GM21529 (cell line): Measurements from ENCODE around the gene SULT1C2.
"Not testable (repeated sequence)": the region's sequence is repeated elsewhere in the genome, so short reads cannot be mapped to it uniquely, and the experiment has no call there.

Experiments used
- ATAC-seq: cut with Tn5 transposase; IDR thresholded peaks from one replicate; pipeline ENCODE4 v1.9.1; 2021; ENCODE audit not compliant: unreplicated experiment

Gene SULT1C2

GRCh38 chr2:108288534-108289106, at the start of gene SULT1C2:
Gene SULT1C2, plus strand, starts transcription at chr2:108288895. Its CDS starts 4,773 bp downstream, at chr2:108293668.
- no peak for ATAC-seq

DNA sequence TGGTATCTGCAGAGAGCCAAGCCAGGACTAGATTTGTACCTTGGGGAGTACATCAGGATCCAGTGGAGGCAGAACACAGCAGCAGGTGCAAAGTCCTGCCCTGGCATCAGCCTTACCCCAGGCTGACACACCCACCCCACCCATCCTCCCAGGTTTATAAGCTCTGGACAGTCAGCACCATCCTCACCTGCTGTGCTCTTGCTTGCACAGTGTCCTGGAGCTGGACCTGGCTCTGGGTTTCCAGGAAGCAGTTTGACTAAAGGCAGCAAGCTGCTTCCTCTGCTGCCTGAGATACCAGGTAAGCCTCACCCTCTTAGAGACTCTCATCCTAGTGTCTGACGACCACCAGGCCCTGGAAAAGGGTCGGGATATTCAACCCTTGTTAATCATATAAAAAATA, 48.9 kb upstream of the SULT1C2 start, which contains the start of gene SULT1C3:
SULT1C3 (plus strand) TSS at position 183 of the 400 bp plus-strand sequence. CDS start 7,227 bp downstream, outside the sequence.
- ATAC-seq, result no peak

GRCh38 chr2:108240966-108241365, 47.7 kb upstream of the SULT1C2 start:
- no peak for ATAC-seq

GRCh38 chr2:108243566-108243965, 45.1 kb upstream of the SULT1C2 start:
- ATAC-seq, result no peak

- no peak for ATAC-seq
Measured at GRCh38 chr2:108244667-108245414, 43.9 kb upstream of the SULT1C2 start.

DNA sequence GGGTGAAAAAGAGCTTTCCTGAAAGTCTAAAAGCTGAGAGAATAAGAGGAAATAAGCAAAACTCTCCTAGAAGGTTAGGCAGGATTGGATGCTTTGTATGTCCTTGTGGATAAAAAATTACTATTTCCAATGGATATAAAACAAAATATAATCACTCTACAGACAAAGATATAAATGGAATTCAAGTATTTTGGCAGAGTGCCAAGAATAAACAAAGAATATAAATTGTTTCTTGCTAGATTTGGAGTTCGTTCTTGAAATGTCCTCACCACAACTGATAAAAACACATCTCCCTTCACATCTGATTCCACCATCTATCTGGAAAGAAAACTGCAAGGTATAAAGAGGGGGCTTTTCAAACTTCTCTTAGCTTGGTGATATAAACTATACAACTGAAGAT, 35.6 kb upstream of the SULT1C2 start:
- no peak for ATAC-seq

DNA sequence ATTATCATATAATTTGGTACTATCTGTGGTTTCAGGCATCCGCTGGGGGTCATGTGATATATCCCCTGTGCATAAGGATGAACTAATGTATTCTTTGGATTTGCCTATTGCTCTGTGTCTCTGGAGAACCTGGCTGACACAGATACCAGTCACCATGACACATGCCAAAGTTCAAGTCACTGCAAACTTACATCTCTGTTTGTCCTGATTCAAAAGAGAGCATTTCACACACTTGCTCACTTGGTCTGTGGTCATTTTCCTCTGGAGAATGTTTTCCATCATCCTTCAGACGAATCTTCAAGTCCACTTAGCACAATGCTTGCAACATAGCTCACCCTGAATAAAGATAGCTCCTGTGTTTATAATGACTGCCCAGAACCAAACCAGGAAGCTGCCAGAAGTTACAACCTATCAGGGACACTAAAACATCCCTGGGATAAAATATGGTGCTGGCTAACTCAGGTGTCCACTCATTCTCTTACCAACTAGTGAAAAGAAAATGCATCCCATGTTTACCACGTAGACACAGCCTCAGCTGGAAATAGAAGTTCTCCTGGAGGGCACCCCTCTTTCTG, 30.9 kb upstream of the SULT1C2 start:
- no peak for ATAC-seq

DNA sequence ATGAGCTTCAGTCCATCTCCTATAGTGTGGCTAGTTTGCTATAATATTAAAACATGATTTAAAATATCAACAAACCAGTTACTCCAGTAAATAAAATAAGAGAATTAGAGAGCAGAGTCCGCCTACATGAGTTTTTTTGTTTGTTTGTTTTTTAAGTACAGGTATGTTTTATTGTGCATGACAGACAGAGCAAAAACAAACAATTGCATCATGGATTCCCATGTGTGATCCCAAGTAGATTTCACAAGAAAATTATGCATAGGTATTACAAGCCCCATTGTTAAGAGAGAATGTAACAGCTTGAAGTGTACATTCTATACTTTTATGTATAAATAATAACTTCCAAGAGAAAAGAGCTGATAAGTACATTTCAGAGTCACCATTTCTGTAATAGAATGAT, 27.9 kb upstream of the SULT1C2 start:
- ATAC-seq, result no peak

GRCh38 chr2:108262036-108262435, 26.7 kb upstream of the SULT1C2 start:
- ATAC-seq, result no peak

DNA sequence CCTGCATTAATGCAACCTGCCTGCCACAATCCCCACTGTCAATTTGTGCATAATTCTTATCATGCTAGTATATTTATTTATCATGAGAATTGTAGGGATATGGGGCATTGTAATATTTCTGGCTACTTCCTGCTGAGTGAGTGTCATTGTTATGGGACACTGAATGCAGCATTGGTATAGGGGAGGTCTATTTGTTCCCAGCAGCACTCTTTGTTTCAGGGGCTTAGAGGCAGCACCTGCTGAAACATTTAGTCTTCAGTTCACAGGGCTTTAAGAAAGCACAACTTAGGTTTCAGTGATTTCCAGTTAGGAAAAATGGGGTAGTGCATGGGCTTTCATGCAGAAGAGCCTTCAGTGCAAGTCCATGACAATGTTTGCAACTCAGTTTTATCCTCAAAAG, 25.3 kb upstream of the SULT1C2 start:
- no peak for ATAC-seq

DNA sequence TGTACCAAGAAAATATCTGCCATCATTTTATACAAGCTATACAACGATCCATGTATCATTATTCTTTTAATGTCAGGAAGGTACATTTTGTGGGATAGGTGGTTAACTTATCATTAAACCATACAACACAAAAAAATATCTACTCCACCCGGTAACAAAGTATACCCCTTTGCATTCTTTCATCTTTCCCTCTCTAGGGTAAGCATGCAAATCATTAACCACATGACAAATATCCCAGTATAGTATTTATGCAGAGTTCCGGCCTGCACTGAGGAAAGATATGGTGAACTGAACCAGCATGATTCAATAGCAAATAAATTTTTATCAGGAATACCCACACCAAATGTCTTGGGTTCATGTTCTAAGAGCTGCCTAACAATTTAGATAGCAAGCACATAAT, 22.5 kb upstream of the SULT1C2 start:
- no peak for ATAC-seq

GRCh38 chr2:108267101-108267500, 21.6 kb upstream of the SULT1C2 start:
- ATAC-seq, result no peak

DNA sequence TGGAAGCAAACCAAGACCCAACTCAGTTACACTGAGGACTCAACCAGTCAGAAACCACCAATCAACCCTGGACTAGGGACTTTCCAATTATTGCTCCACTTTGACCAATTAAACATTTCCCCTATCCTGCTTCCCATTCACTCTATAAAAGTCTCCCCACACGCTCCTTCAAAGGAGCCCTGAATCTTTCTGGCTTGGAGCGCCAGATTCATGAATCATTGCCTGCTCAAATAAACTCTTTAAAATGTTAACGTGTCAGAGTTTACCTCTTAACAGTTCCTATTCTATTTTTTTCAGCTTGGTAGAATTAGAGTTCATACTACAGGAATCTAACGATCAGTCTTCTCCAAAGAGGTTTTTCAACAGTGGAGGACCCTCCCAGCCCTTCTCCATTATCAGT, 20.7 kb upstream of the SULT1C2 start:
- no peak for ATAC-seq

DNA sequence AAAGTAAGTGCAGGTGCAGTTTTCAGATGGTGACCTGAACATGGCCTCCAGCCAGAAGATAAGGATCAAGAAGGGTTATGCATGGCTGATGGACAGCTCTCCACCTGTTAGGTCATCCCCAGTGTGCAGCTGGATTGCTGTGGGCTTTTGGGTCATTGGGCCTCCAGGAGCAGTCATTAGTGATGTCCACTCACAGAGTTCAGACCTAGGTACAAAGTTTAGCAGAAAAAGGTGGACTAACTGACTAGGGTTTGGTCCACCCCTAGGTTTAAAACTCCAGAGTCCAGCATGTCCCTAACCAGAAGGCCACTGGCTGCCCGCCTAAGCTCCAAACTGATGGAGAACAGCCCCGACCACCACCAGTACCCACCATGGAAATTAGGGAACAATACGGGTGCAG, 18.3 kb upstream of the SULT1C2 start:
- no peak for ATAC-seq

DNA sequence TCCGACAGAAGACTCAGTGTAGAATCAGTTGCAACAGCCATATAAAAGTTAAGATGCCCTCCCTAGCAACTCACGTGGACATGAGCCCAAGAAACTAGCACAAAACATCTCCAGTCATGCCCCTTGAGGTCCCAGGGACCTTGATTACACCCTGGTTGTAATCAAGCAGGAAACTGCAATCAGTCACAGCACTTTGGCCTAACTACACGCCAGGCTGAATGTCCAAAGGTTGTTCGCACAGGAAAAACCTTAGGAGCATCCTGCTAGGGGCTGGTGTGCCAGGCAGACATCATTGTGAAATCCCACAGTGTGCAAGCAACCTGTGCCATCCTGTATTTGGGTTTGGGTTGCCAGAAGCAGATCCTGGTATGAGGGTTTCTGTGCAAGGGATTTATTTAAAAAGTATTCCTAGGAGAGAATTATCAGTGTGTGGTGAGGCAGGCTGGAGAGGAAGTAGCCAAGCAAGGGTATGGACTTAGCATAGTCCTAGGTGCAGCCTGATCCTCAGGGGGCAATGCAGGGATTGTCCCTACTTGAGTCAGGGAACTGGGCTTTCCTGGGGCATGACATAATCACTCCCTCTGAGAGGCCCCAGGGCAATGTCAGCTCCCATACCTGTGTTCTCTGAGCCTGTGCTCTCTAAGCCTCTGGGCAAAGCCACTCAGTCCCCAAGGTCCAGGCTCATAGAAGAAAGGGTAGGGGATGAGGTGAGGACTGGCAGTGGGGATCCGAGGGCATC, 17.8 kb upstream of the SULT1C2 start:
- ATAC-seq, result no peak

DNA sequence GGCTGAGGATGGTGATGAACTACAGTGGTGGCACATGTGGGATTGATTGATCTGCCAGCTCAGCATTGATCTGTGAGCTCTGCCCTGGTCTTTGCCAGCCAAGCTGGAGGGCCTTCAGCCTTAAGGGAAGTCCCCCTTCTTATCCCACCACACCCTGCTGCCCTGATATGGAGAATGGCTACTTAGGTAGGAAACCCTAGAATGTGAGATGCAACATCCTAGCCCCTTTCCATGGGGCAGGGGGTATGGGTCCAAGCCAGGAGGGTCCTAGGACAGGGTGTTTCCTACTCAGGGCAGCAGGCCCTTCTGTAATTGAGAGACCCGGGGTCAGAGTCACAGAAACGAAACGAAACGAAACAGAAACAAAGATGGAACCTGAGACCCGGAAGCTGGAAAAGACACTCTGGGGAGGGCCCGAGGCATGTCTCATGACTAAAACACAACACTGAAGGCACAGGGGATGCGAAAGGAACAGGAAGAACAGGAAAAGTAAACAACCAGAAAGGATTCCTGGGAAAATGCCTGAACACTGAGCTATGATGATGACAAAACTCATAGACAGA, 16.9 kb upstream of the SULT1C2 start:
- ATAC-seq, result no peak

DNA sequence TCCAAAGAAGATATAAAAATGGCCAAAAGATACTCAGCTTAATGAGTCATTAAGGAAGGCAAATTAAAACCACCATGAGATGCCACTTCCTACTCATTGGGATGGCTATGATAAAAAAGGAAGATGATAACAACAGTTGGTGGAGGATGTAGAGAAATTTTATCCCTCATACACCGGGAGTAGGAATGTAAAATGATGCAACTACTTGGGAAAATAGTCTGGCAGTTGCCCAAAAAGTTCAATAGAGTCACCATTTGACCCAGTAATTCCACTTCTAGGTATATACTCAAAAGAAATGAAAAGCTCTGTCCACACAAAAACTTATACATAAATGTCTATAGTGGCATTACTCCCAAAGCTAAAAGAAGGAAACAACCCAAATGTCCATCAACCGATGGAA, 10.1 kb upstream of the SULT1C2 start:
- no peak for ATAC-seq

DNA sequence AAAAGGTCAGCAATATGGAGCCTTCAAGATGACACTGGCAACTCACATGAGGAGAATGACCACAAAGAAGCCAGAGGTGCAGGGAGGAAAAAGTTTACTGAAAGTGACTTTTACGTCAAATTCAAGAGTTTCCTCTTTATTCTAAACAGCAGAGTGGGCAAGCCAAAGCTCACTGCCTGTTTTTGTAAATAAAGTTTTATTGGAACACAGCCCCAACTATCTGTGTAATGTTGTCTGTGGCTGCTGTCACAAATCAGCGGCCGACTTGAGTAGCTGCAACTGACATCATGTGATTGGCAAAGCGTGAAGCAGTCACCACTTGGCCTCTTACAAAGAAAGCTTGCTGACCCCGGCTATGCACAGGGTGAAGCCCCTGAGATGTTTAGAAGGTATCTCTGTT, 9.2 kb upstream of the SULT1C2 start:
- ATAC-seq, result no peak

- ATAC-seq, result no peak
Measured at GRCh38 chr2:108280466-108280865, 8.2 kb upstream of the SULT1C2 start.

GRCh38 chr2:108284566-108284965, 4.1 kb upstream of the SULT1C2 start:
- not testable (repeated sequence) for ATAC-seq

- ATAC-seq, result no peak
Measured at GRCh38 chr2:108285616-108286015, 3.1 kb upstream of the SULT1C2 start.
